Effector memory CD8-positive, alpha-beta T cell (primary cell): ENCODE data around the gene PGM2L1.
A peak's percentile ranks its signal among the peaks of the same experiment; 100 is the strongest.

Source experiments
- ATAC-seq: fragments of 150-1000 bp; cut with Tn5 transposase; replicated peaks from 2 replicates; pipeline ENCODE4 v1.10.0; 2021; ENCODE audit warnings: mild to moderate bottlenecking, moderate library complexity
- DNase-seq, 3 experiments: peaks; one replicate each; pipeline ENCODE4 v3.0.0; 2021
- H3K27ac Mint-ChIP-seq, 2 donors: one replicate each; pipeline ENCODE4 v1.8.0; 2022; ENCODE audit warnings: mild to moderate bottlenecking in 2 of 2, mixed read lengths in 2 of 2, moderate library complexity in 2 of 2
- H3K27me3 Mint-ChIP-seq, 2 donors: one replicate each; pipeline ENCODE4 v1.8.0; 2022; ENCODE audit warnings: mixed read lengths in 2 of 2
- H3K36me3 Mint-ChIP-seq: one replicate; pipeline ENCODE4 v1.8.0; 2022; ENCODE audit warnings: mild to moderate bottlenecking, moderate library complexity, mixed read lengths; ENCODE audit not compliant: insufficient read depth
- H3K4me1 Mint-ChIP-seq, 2 donors: one replicate each; pipeline ENCODE4 v1.8.0; 2022; ENCODE audit warnings: low read depth in 2 of 2, mixed read lengths in 2 of 2
- H3K4me3 Mint-ChIP-seq, 2 donors: one replicate each; pipeline ENCODE4 v1.8.0; 2022; ENCODE audit warnings: mild to moderate bottlenecking in 2 of 2, mixed read lengths in 2 of 2, moderate library complexity in 2 of 2
- H3K9me3 Mint-ChIP-seq, 2 donors: one replicate each; pipeline ENCODE4 v1.8.0; 2022; ENCODE audit warnings: mixed read lengths in 2 of 2

The PGM2L1 gene

DNA sequence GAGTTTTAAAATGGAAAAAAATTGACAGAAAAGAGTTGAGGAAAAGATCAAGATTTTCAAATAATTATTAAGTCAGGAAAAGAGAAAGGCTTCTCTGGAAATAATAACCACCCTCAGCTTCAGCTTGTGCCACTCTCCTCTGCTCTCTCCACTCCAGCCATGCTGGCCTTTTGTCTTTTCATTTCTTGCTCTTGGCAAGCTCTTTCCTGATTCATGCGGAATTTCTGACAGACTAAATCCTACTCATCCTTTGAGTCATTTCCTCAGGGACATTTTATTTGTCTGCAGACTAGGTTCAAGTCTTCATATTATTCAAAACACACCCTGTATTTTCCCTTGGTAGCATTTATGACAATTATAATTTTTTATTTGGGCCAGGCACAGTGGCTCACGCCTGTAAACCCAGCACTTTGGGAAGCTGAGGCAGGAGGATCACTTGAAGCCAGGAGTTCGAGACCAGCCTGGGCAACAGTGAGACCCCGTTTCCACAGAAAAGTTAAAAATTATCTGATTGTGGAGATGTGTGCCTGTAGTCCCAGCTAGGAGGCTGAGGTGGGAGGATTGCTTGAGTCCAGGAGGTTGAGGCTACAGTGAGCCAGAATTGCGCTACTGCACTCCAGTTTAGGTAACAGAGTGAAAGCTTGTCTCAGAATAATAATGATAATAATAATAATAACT, 79.0 kb downstream of the PGM2L1 start:
- Mint-ChIP-seq H3K27ac (no peak overlapping the region), H3K9me3 (peaks cover 0 to 2% of the 10 kb centered on the region in 2 donors), H3K36me3 (peaks cover 2% of the 10 kb centered on the region), H3K4me3 (no peak overlapping the region), H3K4me1 (no peaks in the 10 kb centered on the region), H3K27me3 (peaks cover 14 to 23% of the 10 kb centered on the region in 2 donors)
- DNase-seq (no peak), ATAC-seq (no peak)

- Mint-ChIP-seq H3K36me3 (peaks cover 2% of the 10 kb centered on the region), H3K4me3 (no peak overlapping the region), H3K9me3 (peaks cover 0 to 2% of the 10 kb centered on the region in 2 donors), H3K27ac (no peak overlapping the region), H3K27me3 (peaks cover 14 to 16% of the 10 kb centered on the region in 2 donors), H3K4me1 (no peaks in the 10 kb centered on the region)
- DNase-seq = no peak
- no peak for ATAC-seq
Measured at GRCh38 chr11:74318241-74318932, 79.8 kb downstream of the PGM2L1 start.

- Mint-ChIP-seq H3K9me3 (peaks cover 0 to 2% of the 10 kb centered on the region in 2 donors), H3K4me1 (peaks cover under 1% of the 10 kb centered on the region in 2 donors), H3K4me3 (no peak overlapping the region), H3K27me3 (peaks cover 25 to 26% of the 10 kb centered on the region in 2 donors), H3K36me3 (peaks cover 2% of the 10 kb centered on the region), H3K27ac (no peak overlapping the region)
- DNase-seq (no peak), ATAC-seq (no peak)
Measured at GRCh38 chr11:74316772-74317505, 81.3 kb downstream of the PGM2L1 start.

GRCh38 chr11:74312326-74312725, 85.9 kb downstream of the PGM2L1 start:
- ATAC-seq = no peak
- Mint-ChIP-seq H3K36me3 (peaks cover 2% of the 10 kb centered on the region), H3K4me1 (peaks cover 4 to 7% of the 10 kb centered on the region in 2 donors), H3K27me3 (peaks cover 42 to 47% of the 10 kb centered on the region in 2 donors), H3K4me3 (no peak overlapping the region), H3K27ac (no peak overlapping the region), H3K9me3 (no peaks in the 10 kb centered on the region)
- DNase-seq = no peak

GRCh38 chr11:74311352-74311926, 86.8 kb downstream of the PGM2L1 start, which contains the start of gene P4HA3:
TSS of gene P4HA3 (minus strand) at chr11:74311640. CDS start at chr11:74311611, 29 bp downstream.
- H3K9me3 Mint-ChIP-seq = no peaks in the 10 kb centered on the region
- peak within 1 kb of the TSS; percentile 66 to 77 for H3K4me3 Mint-ChIP-seq
- peaks cover 2% of the 10 kb centered on the region for H3K36me3 Mint-ChIP-seq
- H3K27ac Mint-ChIP-seq = no peak within 1 kb of the TSS
- H3K27me3 Mint-ChIP-seq = peaks cover 44 to 47% of the 10 kb centered on the region in 2 donors
- peaks cover 4 to 7% of the 10 kb centered on the region in 2 donors for H3K4me1 Mint-ChIP-seq
- peak; percentile 64 for ATAC-seq
- no peak for DNase-seq

GRCh38 chr11:74310857-74311256, 87.4 kb downstream of the PGM2L1 start:
- Mint-ChIP-seq H3K36me3 (peaks cover 3% of the 10 kb centered on the region), H3K9me3 (no peaks in the 10 kb centered on the region), H3K27ac (no peak overlapping the region), H3K4me3 (peak overlapping the region in 1 of 2 donors; percentile 66), H3K27me3 (peaks cover 50 to 53% of the 10 kb centered on the region in 2 donors), H3K4me1 (peaks cover 4 to 7% of the 10 kb centered on the region in 2 donors)
- no peak for DNase-seq
- ATAC-seq = no peak

GRCh38 chr11:74307434-74307833, 90.8 kb downstream of the PGM2L1 start:
- peaks cover 3% of the 10 kb centered on the region for H3K36me3 Mint-ChIP-seq
- no peak overlapping the region for H3K4me3 Mint-ChIP-seq
- H3K27ac Mint-ChIP-seq = no peak overlapping the region
- H3K9me3 Mint-ChIP-seq = no peaks in the 10 kb centered on the region
- DNase-seq = no peak
- peaks cover 4 to 7% of the 10 kb centered on the region in 2 donors for H3K4me1 Mint-ChIP-seq
- peaks cover 63 to 68% of the 10 kb centered on the region in 2 donors for H3K27me3 Mint-ChIP-seq
- no peak for ATAC-seq

DNA sequence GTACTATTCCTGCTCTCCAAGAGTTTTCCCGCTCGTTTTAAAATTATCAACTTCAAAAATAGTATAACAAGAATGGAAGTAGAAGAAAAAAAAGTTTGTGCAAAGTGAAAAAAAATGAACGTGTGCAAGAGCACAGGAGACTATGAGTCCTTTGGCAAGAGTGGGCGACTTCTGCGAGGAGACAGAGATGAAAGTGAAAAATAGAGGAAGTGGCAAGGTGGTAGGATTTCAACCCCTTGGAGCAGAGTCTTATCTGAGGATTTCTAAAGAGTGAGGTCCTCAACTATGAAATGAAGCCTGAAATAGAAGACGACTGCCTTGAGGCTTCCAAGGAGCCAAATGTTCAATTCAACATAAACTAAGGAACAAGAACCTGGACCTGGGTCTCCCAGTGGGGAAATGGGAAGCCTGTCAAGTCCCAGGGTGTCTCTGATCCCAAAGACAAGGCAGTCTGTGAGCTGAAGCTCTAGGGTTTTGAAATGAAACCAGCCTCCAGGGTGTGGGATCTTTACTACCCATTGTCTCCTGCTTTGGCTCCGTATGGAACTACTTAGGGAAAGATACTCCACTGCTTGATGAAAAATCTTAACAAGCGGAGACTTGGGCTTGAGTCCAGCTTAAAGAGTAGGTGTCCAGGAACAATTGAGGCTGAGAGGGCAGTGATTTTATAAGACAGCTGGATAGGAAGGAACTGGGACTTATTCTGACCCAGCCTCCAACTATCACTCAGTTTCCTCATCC, 91.6 kb downstream of the PGM2L1 start:
- DNase-seq (no peak), ATAC-seq (no peak)
- H3K36me3 Mint-ChIP-seq = peaks cover 3% of the 10 kb centered on the region
- H3K4me1 Mint-ChIP-seq = peaks cover under 1 to 3% of the 10 kb centered on the region in 2 donors
- no peak overlapping the region for H3K4me3 Mint-ChIP-seq
- H3K9me3 Mint-ChIP-seq = no peaks in the 10 kb centered on the region
- peaks cover 55 to 59% of the 10 kb centered on the region in 2 donors for H3K27me3 Mint-ChIP-seq
- no peak overlapping the region for H3K27ac Mint-ChIP-seq

GRCh38 chr11:74299015-74299414, 99.2 kb downstream of the PGM2L1 start:
- Mint-ChIP-seq H3K27me3 (peaks cover 41 to 59% of the 10 kb centered on the region in 2 donors), H3K9me3 (no peaks in the 10 kb centered on the region)

DNA sequence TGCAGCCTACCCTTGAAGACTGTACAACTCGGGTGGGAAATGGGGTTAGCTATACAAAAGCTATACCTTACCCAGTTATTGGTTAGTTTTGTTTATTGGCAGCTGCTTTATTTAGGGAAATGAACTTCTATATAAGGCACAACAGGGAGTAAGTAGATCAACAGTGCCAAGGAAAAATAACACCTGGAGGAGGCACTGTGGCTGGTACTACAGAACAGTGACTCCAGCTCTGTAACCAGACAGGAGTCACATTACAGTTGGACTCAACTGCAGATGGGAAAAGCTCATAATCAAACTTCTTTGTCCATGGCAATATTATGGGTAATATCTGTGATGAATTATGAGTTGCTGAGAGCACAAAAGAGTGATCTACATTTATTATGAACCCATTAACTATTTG, 100.7 kb downstream of the PGM2L1 start:
- DNase-seq (no peak), ATAC-seq (no peak)
- Mint-ChIP-seq H3K27ac (no peak overlapping the region), H3K36me3 (no peaks in the 10 kb centered on the region), H3K4me1 (peaks cover 0 to 2% of the 10 kb centered on the region in 2 donors), H3K4me3 (no peak overlapping the region), H3K27me3 (peaks cover 47 to 69% of the 10 kb centered on the region in 2 donors), H3K9me3 (no peaks in the 10 kb centered on the region)

More at GRCh38 chr11:74299015-74299414, 99.2 kb downstream of the PGM2L1 start:
- Mint-ChIP-seq H3K4me3 (no peak overlapping the region), H3K36me3 (no peaks in the 10 kb centered on the region), H3K4me1 (peaks cover 0 to 2% of the 10 kb centered on the region in 2 donors), H3K27ac (no peak overlapping the region)
- ATAC-seq (no peak), DNase-seq (no peak)

DNA sequence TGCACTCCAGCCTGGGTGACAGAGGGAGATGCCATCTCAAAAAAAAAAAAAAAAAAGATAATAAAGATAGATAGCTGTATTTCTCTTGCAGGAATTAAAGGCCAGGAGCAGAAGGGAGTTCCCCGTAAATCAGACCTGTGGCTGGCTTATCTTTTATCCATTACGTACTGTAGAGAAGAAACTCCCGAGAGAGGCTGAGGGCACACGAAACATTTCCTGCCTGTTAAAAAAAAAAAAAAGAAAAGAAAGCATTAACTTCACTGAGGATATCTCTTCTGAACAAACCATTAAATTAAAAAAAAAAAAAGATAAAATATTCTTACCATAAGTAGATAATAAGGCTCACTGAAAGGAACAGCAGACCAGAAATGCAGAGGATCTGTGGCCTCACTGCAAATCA, 109.3 kb downstream of the PGM2L1 start:
- no peaks in the 10 kb centered on the region for H3K36me3 Mint-ChIP-seq
- no peak for ATAC-seq
- no peaks in the 10 kb centered on the region for H3K9me3 Mint-ChIP-seq
- H3K27me3 Mint-ChIP-seq = peaks cover 43 to 61% of the 10 kb centered on the region in 2 donors
- no peak overlapping the region for H3K27ac Mint-ChIP-seq
- no peak for DNase-seq
- no peaks in the 10 kb centered on the region for H3K4me1 Mint-ChIP-seq
- no peak overlapping the region for H3K4me3 Mint-ChIP-seq

GRCh38 chr11:74288161-74288560, 110.1 kb downstream of the PGM2L1 start:
- no peaks in the 10 kb centered on the region for H3K4me1 Mint-ChIP-seq
- no peak for ATAC-seq

More at GRCh38 chr11:74288161-74288560, 110.1 kb downstream of the PGM2L1 start:
- Mint-ChIP-seq H3K9me3 (no peaks in the 10 kb centered on the region), H3K27ac (no peak overlapping the region), H3K4me3 (no peak overlapping the region), H3K36me3 (no peaks in the 10 kb centered on the region), H3K27me3 (peaks cover 38 to 54% of the 10 kb centered on the region in 2 donors)
- no peak for DNase-seq
